Neuron (in vitro differentiated cells): Measurements from ENCODE around the gene RTL10.
A peak's percentile ranks its signal among the peaks of the same experiment; 100 is the strongest.

Source experiments
- H2AFZ ChIP-seq: one replicate; pipeline ENCODE4 v1.6.1; 2013; ENCODE audit warnings: low read depth, mild to moderate bottlenecking, inconsistent platforms, low read length, moderate library complexity
- H3K27me3 ChIP-seq: one replicate; pipeline ENCODE4 v1.6.1; 2013; ENCODE audit warnings: low read length; ENCODE audit not compliant: insufficient read depth
- H3K36me3 ChIP-seq: one replicate; pipeline ENCODE4 v1.6.1; 2013; ENCODE audit warnings: low read length; ENCODE audit not compliant: insufficient read depth
- H3K4me1 ChIP-seq: one replicate; pipeline ENCODE4 v1.6.1; 2013; ENCODE audit warnings: low read length; ENCODE audit not compliant: insufficient read depth
- H3K4me3 ChIP-seq: 2 replicates; pipeline ENCODE4 v1.5.1; 2013; ENCODE audit warnings: mild to moderate bottlenecking, low read length, moderate library complexity
- H3K9me3 ChIP-seq: one replicate; pipeline ENCODE4 v1.6.1; 2013; ENCODE audit warnings: low read length

RTL10 gene

DNA sequence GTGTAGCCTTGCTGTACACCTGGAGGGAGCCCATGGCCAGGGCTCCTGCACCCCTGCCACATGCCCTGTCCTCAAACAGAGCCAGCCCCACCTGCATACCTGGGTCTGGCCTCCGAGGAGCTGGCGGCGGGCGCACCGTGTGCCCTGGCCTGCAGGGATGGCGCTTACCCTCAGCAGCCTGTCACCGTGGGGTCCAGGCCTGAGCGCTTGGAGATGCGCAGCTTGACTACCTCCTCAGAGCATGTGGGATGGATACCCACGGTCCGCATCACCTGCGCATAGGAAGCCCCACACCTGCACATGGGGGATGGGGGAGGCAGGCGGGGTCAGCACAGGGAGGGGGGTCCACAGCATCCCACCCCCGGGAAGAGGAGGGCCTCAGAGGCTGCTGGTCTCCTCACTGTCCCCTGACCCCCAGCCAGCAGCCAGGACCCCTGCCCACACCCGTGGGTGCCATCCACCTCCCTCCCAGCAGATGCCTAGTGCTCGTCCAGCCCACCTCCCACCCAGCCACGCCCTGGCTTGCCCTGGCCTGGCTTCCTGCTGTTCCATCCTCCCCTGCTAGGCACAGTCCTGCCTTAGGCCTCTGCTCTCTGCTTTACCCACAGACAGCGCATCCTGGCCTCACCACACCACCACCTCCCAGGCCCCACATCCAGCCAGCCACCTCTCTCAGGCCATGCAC, 22.4 kb upstream of the RTL10 start:
- Histone ChIP-seq H3K27me3 (no peaks in the 10 kb centered on the region), H3K4me3 (no peak overlapping the region), H3K36me3 (no peaks in the 10 kb centered on the region), H3K4me1 (peaks cover 46% of the 10 kb centered on the region), H2AFZ (no peak overlapping the region), H3K9me3 (no peaks in the 10 kb centered on the region)

DNA sequence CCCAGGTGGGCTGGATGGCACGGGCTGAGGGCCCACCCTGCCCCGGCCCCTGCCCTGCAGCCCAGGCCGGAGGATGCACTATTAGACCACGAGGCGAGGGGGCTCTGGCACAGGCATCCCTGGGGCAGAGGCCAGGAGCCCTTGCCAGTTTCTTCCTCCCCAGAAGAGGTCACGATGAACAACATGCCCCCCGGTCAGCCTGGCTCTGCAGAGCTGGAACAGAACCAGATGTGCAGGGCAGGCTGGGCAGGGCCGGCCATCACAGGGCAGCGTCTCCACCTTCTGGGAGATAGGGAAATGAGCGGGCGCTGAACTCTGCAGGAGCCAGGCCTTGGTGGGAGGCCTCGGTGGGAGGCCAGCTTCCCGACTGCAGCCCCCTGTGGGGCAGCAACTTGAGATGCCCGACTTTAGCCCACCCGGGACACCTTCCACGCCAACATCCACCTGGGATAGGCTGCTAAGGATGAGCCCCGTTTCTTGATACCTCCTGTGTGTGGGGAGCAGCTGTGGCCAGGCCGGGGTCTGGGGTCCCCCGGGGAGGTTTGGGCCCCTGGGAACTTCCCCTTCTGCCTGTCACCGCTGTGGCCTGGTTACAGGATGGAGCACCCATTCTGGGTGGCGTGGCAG, 21.8 kb upstream of the RTL10 start:
- Histone ChIP-seq H3K9me3 (no peaks in the 10 kb centered on the region), H3K4me1 (peaks cover 40% of the 10 kb centered on the region), H2AFZ (no peak overlapping the region), H3K4me3 (no peak overlapping the region), H3K36me3 (no peaks in the 10 kb centered on the region), H3K27me3 (no peaks in the 10 kb centered on the region)

DNA sequence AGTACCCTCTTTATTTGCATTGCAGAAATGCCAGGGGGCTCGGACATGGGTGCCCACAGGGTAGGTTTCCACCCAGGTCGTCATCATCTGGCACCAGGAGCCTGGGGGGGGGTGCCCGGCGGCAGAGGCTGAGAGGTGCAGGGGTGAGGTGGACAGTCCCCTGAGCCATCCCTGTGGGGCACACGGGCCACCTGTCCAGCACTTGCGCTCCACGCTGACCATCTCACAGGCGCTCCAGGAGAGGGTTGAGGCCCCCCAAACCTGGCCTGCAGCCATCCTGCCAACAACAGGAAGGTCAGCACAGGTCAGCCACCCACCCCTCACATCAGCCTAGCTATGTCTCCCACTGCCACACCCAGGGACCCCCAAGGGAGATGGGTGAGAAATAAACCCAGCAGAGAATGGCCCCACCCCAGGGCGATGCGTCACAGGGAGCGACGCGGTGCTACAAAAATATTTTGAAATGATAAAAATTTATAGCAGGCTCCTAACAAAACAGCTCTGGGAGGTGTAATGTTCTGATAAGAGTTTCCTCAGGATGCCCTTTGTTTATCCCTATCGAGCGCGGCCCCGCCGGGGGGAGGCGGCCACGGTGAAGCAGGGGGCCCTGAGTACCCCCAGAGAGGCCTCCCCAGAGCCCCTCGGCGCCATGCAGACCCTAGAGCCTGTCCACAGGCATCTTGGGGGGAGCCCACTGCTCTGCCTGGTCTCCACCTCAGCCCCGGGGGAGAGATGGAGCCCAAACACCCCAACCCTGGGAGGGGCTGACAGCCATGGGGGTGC, 21.0 kb upstream of the RTL10 start:
- H3K9me3 ChIP-seq: no peaks in the 10 kb centered on the region
- no peak overlapping the region for H3K4me3 ChIP-seq
- no peak overlapping the region for H2AFZ ChIP-seq
- peaks cover 34% of the 10 kb centered on the region for H3K4me1 ChIP-seq
- no peaks in the 10 kb centered on the region for H3K27me3 ChIP-seq
- no peaks in the 10 kb centered on the region for H3K36me3 ChIP-seq

DNA sequence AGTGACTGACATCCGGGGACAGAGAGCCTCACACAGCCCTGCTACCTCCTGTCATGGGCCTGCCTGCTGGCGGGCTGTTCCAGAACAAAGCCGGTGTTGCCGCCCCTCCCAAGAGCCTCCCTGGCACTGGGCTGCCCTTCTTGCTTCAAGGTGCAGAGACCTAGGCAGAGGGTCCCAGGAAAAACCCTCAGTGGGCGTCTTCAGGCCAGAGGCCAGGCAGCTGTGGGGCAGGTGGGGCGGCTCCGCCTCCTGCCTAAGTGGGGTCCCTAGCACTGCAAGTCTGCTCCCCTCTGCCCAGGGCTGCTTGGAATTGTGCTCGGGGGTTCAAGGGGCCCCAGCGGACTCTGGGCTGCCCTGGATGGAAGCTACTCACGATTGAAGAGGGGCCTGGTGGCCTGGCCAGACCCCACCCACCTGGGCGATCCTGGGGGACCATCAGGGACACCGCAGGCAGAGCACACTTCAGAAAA, 20.4 kb upstream of the RTL10 start:
- no peaks in the 10 kb centered on the region for H3K36me3 ChIP-seq
- no peaks in the 10 kb centered on the region for H3K9me3 ChIP-seq
- H3K4me3 ChIP-seq: no peak overlapping the region
- peak overlapping the region; percentile 77 for H2AFZ ChIP-seq
- peaks cover 27% of the 10 kb centered on the region for H3K4me1 ChIP-seq
- no peaks in the 10 kb centered on the region for H3K27me3 ChIP-seq

DNA sequence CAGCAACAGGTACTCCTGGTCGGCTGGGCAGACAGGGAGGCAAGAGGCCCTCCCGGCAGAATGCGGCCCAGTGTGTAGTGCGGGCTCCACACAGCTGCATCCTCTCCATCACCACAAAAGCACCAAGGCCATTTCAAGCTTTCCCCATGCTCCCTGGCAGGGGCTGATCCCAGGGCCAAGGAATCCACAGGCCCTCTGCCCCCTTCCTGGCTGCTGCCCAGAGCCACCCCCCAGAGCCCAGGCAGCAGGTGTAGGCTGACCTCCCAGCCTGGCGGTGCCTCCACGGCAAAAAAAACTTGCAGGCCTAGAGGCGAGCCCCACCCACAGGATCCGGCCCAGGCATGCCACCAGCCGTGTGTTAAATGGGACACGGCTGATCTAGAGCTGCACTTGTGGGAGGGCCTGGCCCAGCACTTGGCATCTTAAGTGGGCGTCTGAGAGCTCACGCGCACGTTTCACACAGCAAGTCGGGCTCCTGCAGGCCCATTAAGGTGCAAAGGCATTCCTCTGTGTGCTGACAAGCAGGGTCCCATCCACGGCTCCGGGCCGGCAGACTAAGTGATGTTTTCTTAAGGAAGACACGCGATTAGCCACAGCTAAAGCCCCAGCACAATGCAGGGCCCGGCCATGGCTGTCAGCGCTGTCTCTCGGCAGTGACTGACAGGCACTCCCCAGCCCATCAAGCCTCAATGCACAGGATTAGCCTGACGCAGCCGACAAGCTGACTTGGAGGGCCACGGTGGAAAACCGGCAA, 19.8 kb upstream of the RTL10 start:
- Histone ChIP-seq H3K27me3 (no peaks in the 10 kb centered on the region), H3K4me1 (peaks cover 25% of the 10 kb centered on the region), H3K4me3 (no peak overlapping the region), H3K9me3 (no peaks in the 10 kb centered on the region), H3K36me3 (no peaks in the 10 kb centered on the region), H2AFZ (peak overlapping the region; percentile 77)

DNA sequence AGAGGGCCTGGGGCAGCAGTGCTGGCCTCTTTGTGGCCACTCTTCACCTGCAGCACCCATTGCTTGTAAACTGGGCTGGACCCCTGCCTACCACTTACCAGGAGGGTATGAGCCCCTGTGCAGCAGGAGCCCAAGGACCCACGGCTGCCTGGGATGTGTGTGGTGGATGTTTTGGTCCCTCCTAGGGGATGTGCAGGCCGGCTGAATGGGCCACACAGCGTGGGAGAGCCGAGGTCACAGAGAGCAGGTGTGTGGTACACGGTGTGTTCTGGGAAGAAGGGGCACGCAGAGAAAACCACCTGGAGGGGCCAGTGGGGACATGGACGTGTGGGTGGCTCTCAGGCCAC, 19.3 kb upstream of the RTL10 start:
- Histone ChIP-seq H3K36me3 (no peaks in the 10 kb centered on the region), H3K4me1 (peaks cover 25% of the 10 kb centered on the region), H3K9me3 (no peaks in the 10 kb centered on the region), H2AFZ (peak overlapping the region; percentile 77), H3K27me3 (no peaks in the 10 kb centered on the region), H3K4me3 (no peak overlapping the region)

DNA sequence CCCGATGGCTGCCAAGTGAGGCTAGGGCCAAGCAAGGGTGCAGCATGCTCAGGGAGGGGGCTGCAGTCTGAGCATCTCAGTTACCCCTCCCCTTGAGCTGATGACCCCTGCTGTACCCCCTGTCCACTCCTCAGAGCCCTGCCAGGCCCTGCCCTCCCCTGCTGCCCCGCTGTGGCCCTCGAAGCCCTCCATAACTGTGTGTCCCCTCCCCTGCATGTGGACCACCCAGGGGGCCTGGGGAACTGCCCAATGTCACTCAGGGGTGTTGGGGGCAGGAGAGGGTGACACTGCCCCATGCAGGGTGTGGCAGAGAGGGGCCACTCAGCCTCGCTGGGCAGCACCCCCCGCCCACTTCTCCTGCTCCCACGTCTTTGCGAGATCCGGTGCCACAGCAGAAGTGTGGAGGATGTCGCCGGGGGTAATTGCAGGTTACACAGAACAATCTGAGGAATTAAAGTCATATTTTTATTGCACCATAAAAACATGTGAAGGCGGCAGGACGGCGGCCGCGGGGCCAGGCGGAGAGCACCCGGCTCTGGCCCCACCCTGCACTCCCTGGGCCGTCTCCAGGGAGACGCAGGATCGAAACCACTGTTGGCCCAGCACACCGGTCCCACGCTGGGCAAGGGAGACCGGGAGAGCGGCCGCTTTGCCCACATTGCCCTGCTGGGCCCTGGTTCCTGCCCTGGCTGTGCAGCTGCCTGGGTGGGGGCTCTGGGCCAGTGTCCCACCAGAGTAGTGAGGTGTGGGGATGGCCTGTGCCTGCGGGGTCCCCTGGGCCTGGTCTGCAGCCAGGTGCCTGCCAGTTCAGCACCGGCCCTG, 18.7 kb upstream of the RTL10 start:
- H3K9me3 ChIP-seq: no peaks in the 10 kb centered on the region
- no peaks in the 10 kb centered on the region for H3K36me3 ChIP-seq
- H3K4me3 ChIP-seq: no peak overlapping the region
- peak overlapping the region; percentile 77 for H2AFZ ChIP-seq
- no peaks in the 10 kb centered on the region for H3K27me3 ChIP-seq
- peaks cover 25% of the 10 kb centered on the region for H3K4me1 ChIP-seq

DNA sequence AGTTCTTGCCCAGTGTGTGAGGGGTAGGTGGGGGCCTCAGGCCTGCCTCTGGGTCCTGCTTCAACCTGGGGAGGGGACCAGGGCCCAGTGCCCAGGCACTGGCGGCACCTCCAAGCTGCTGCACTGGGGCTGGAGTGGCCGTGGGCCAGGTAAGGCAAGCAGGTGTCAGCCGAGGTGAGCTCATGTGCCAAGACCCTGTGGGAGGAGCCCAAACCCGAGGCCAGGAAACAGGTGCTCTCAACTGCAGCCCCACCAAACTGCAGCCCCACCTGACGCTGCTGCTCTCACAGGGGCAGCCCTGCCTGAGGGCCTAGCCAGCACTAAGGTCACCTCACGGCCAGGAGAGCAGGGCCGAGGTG, 18.1 kb upstream of the RTL10 start:
- H3K36me3 ChIP-seq: no peaks in the 10 kb centered on the region
- H3K4me1 ChIP-seq: peaks cover 25% of the 10 kb centered on the region

DNA sequence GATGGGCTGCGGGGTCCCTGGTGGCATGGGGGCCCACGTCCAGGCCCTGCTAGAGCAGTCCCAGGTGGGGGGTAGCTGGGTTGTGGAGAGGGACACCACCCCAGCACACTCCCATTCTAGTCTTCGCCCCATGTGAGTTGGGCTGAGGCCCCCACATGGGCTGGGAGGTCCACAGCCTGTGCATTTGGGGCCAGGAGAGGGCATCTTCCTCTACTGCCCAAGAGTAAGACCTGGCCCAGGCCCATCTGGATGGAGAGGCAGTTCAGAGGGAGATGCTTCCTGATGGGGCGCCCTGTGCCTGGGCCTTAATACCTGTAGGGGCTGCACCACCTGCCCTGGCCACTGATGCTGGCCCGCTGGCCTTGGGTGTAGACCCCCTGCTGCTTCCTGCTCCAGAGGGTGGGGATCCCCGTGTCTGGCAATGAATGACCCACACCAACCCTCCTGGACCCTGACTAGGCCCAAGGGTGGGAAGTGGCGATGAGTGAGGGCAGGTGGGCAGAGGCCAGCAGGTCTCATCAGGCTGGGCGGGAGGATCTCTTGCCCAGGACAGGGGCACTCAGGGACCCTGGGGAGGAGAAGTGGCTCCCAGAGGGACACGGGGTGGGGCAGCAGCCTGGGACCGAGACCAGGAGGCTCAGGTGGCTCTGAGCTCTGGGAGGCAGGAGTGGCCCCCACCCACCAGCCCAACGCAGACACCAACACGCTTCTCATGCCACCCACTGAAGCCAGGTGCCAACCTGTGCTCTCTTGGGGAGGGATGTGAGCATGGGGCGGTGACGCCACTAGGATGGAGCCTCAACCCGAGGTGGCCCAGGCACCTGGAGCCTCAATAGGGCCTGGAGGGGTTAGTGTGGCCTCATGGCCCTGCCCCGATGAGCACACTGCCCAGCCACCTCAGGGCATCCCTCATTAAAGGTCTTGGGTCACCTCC, 17.4 kb upstream of the RTL10 start:
- Histone ChIP-seq H3K4me3 (no peak overlapping the region), H3K9me3 (no peaks in the 10 kb centered on the region), H3K4me1 (peaks cover 25% of the 10 kb centered on the region), H3K36me3 (no peaks in the 10 kb centered on the region), H3K27me3 (no peaks in the 10 kb centered on the region), H2AFZ (no peak overlapping the region)

More for the DNA sequence above, 18.1 kb upstream of the RTL10 start:
- Histone ChIP-seq H3K4me3 (no peak overlapping the region), H2AFZ (no peak overlapping the region), H3K27me3 (no peaks in the 10 kb centered on the region), H3K9me3 (no peaks in the 10 kb centered on the region)

DNA sequence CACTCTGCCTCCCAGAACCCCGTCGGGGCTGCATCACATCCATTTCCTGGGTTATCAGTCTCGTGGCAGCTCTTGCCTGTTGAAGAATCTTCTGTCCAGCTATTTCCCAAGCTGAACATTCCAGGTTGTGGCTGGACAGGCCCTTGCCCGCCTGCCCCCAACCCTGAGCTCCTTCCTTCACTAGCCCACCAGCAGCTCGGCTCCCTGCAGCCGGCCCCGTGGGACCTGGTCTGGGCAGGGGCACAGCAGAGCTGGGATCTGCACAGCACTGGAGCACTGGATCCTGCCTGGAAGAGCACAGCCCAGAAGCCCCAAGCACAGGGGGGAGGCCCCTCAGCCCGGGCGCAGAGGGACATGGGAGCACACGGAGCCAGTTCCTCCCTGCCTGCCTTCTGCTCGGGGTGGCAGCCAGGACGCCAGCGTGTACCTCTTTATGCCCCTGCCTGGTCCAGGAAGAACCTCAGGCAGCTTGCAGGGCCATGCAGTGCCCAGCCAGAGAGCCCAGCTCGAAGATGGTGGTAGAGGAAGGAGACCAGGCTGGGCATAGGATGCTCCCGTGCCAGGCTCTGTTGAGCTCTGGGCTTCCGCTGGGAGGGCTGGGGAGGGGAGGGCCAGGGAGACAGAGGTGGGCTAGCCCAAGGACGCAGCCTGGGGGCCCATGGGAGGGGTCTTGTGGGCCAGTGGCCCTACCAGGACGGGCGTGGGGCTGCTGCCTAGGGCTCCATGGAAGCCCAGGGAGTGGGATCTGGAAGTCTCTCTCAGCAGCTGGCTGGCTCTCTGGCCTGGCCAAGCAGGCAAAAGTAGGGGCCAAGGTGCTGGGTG, 16.6 kb upstream of the RTL10 start:
- peaks cover 25% of the 10 kb centered on the region for H3K4me1 ChIP-seq

More for the DNA sequence above, 16.6 kb upstream of the RTL10 start:
- Histone ChIP-seq H3K27me3 (no peaks in the 10 kb centered on the region), H3K4me3 (no peak overlapping the region), H2AFZ (no peak overlapping the region), H3K36me3 (no peaks in the 10 kb centered on the region), H3K9me3 (no peaks in the 10 kb centered on the region)
